ENCODE results near the gene CLASP2. TPM values are rescaled to one million over a fixed set of nuclear protein-coding genes. Genes with fewer than 3 reads are reported as not detected.

Gene CLASP2
- total RNA-seq, 1 donor from 2014 or later, result 65.0 TPM

- Histone ChIP-seq H3K9me3 (ENCODE audit: insufficient read depth, low read depth, low read length) (no peaks in the 10 kb centered on the region), H2AFZ (ENCODE audit: low read depth, low read length) (no peak overlapping the region), H3K9ac (ENCODE audit: low read length) (no peak overlapping the region), H3K4me2 (ENCODE audit: low read length) (no peak overlapping the region), H3K27ac (ENCODE audit: low read depth, low read length) (no peak overlapping the region), H3K4me3 (ENCODE audit: insufficient read depth, low read depth, low read length) (no peak overlapping the region), H3K27me3 (ENCODE audit: insufficient read depth, low read length) (no peaks in the 10 kb centered on the region), H4K20me1 (ENCODE audit: insufficient read depth, low read length) (no peaks in the 10 kb centered on the region), H3K4me1 (ENCODE audit: insufficient read depth, low read length) (peaks cover 9% of the 10 kb centered on the region), H3K79me2 (ENCODE audit: insufficient read depth, low read length) (peaks cover 9% of the 10 kb centered on the region), H3K36me3 (ENCODE audit: insufficient read depth, low read length) (no peaks in the 10 kb centered on the region)
- TF ChIP-seq CTCF (IDR thresholded peaks at IDR 0.05; ENCODE audit: insufficient read depth, low read depth, low read length), result no peak
- TF ChIP-seq EZH2 (IDR thresholded peaks at IDR 0.05; ENCODE audit: insufficient read depth, low read length), result no peak
- no peak for DNase-seq (ENCODE audit: low read depth)
- Mint-ChIP-seq H3K27me3 (ENCODE audit: low read depth, unreplicated experiment) (no peaks in the 10 kb centered on the region), H3K36me3 (ENCODE audit: low read depth, unreplicated experiment) (peaks cover 8% of the 10 kb centered on the region), H3K9me3 (ENCODE audit: unreplicated experiment) (no peaks in the 10 kb centered on the region), H3K4me1 (ENCODE audit: low read depth, unreplicated experiment) (peaks cover 8% of the 10 kb centered on the region), H3K4me3 (ENCODE audit: unreplicated experiment) (no peak overlapping the region), H3K27ac (ENCODE audit: unreplicated experiment) (no peak overlapping the region)
- no peak for FAIRE-seq
Measured at GRCh38 chr3:33690341-33690740, 27.7 kb downstream of the CLASP2 start.

- no peaks in the 10 kb centered on the region for H3K27me3 Mint-ChIP-seq (ENCODE audit: low read depth, unreplicated experiment)
- peak overlapping the region; percentile 15 for H3K4me3 Mint-ChIP-seq (ENCODE audit: unreplicated experiment)
Measured at GRCh38 chr3:33687406-33688010, 30.5 kb downstream of the CLASP2 start.

More at GRCh38 chr3:33687406-33688010, 30.5 kb downstream of the CLASP2 start:
- Histone ChIP-seq H4K20me1 (ENCODE audit: insufficient read depth, low read length) (no peaks in the 10 kb centered on the region), H3K36me3 (ENCODE audit: insufficient read depth, low read length) (no peaks in the 10 kb centered on the region), H3K9me3 (ENCODE audit: insufficient read depth, low read depth, low read length) (no peaks in the 10 kb centered on the region), H3K9ac (ENCODE audit: low read length) (no peak overlapping the region), H3K27me3 (ENCODE audit: insufficient read depth, low read length) (no peaks in the 10 kb centered on the region), H3K4me3 (ENCODE audit: insufficient read depth, low read depth, low read length) (no peak overlapping the region), H3K27ac (ENCODE audit: low read depth, low read length) (no peak overlapping the region), H2AFZ (ENCODE audit: low read depth, low read length) (no peak overlapping the region), H3K79me2 (ENCODE audit: insufficient read depth, low read length) (peaks cover 9% of the 10 kb centered on the region), H3K4me1 (ENCODE audit: insufficient read depth, low read length) (peaks cover 9% of the 10 kb centered on the region), H3K4me2 (ENCODE audit: low read length) (peak overlapping the region; percentile 43)
- peaks cover 8% of the 10 kb centered on the region for H3K36me3 Mint-ChIP-seq (ENCODE audit: low read depth, unreplicated experiment)
- H3K9me3 Mint-ChIP-seq (ENCODE audit: unreplicated experiment), result no peaks in the 10 kb centered on the region
- TF ChIP-seq CTCF (IDR thresholded peaks at IDR 0.05; ENCODE audit: insufficient read depth, low read depth, low read length) (no peak), EZH2 (IDR thresholded peaks at IDR 0.05; ENCODE audit: insufficient read depth, low read length) (no peak)
- H3K4me1 Mint-ChIP-seq (ENCODE audit: low read depth, unreplicated experiment), result peaks cover 8% of the 10 kb centered on the region
- peak overlapping the region; percentile 84 for H3K27ac Mint-ChIP-seq (ENCODE audit: unreplicated experiment)
- no peak for FAIRE-seq
- peak; percentile 63 for DNase-seq (ENCODE audit: low read depth)
